GM19239 (cell line): ENCODE measurements around the gene SPATA24.
A peak's percentile ranks its signal among the peaks of the same experiment; 100 is the strongest.
"Not testable (repeated sequence)": the region's sequence is repeated elsewhere in the genome, so short reads cannot be mapped to it uniquely, and the experiment has no call there.

Experiments
- DNase-seq: peaks from one replicate; pipeline ENCODE4 v3.0.0; 2011; ENCODE audit warnings: low spot score; ENCODE audit not compliant: insufficient read length
- FAIRE-seq: peaks from 2 replicates; lab custom pipeline; 2011; peaks lifted over from hg19 to GRCh38; lab: Jason Lieb, UNC

Gene SPATA24

DNA sequence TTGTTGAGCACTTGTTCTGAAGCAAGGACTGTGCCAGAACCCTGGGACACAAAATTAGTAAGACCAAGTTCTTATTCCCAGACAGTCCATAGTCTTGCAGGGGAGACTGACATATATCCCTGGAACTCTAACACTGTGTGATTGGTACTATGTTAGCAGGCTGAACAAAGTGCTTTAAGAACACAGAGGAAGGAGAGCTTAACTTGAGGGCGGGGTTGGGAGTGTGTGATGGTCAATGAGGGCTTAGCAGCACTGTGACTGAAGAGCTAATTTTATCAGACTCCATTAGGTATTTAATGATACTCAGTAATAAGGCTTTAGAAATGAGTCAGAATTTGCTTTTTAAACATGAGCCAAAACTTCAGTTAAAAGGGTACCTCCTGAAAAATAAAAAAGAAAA is 14.9 kb upstream of the SPATA24 start:
- DNase-seq = no peak
- FAIRE-seq = no peak

DNA sequence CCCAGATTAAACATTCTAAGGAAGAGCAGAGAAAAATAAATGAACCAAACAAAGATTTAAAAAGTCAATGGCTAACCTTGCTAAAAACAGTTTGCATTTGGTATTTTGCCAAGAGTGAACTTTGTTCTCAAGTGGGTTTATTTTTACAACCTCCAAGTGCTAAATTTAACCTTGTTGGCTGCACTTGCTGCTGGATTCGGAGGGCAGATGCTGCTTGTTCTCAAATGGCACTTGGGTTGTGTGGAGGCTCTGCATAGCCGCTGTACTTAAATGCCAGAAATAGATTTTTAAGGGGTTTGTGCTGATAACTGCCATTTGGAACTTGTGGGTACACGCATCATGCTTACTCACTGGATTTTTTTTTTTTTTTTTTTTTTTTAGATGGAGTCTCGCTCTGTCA is 13.3 kb upstream of the SPATA24 start:
- DNase-seq = no peak

DNA sequence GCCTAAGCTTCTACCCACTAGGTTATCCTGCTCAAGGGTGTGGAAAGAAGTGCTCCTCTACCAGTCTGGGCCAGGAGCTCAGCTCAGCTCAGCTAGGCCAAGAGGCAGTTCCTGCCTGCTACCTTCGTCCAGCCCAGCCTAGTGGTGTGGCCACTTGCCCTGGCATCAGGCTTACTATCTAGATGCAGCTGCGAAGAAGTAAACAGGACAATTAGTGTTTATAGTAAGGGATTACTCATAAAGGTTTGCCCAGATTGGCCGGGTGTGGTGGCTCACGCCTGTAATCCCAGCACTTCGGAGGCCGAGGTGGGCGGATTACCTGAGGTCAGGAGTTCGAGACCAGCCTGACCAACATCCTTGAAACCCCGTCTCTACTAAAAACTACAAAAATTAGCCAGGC is 12.8 kb upstream of the SPATA24 start:
- FAIRE-seq (no peak), DNase-seq (no peak)

More for the DNA sequence above, 13.3 kb upstream of the SPATA24 start:
- FAIRE-seq = no peak

DNA sequence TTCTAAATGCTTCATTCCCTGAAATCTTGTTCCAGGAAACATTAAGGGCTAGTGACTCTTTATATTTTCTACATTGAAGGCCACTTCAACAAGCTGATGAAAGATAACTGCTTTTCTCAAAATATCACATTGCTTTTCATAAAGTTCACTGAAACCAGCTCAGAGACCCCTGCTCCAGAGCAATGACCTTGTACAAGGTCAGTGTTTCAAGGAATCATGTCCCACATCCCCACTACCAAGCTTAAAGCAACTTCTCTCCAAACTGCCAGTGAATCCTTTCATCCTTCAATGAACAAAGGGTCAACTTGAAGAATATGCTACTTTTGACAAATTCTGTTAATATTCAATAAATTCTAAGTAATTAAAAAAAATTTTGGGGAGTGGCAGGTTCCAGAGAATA is 12.0 kb upstream of the SPATA24 start:
- FAIRE-seq (no peak), DNase-seq (no peak)

DNA sequence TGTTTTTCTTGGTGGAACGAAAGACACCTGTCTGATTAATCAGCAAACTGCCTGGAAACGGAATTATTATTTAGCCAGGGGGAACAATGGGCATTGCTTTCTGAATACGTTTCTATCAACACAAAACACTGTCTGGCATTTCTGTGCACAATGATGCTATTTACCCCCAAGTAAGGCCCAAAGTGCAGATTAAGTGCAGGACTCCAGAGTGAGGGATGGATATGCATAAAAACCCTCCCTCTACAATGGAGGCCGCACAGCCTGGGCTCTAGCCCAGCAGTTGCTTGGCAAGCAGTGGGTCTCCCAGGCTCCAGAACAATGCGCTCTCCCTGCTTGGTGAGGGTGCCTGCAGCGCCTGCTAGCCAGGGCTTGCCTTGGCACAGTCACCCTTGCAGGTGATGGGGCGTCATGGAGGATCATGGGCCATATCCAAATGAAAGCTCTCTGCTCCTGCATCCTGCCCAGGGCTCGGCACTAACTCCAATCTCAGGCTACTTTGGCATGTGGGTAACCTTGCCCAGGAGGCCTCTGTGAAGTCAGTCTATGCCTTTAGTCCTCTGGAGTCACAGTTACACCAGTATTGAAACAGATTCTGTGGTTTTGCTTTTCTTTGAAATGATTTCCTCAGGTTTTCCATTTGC is 11.5 kb upstream of the SPATA24 start:
- FAIRE-seq (peak; percentile 83), DNase-seq (no peak)

DNA sequence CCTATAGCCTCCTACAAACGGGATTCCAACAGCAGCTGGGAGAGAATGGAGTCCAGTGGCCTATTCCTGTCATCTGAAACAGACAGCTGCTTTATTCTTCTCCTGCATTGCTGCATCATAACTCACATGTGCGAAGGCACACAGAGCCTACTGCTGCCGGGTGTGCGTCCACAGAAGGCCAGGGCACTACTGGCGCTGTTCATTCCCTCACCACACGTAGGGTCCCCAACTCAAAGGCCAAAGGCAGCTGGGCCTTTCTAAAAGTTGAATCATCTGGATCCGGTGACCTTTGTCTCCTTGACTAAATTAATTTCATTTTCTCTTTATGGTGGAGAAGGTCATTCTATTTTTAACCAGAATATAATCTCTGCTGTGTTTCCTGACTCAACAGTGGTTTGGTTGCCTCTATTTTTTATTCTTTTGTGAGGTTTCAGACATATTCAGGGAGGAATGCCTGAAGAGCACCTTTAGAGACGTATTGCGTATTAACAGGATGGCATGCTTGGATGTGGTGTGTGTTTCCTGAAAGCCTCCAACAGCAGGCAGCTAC is 10.8 kb upstream of the SPATA24 start:
- DNase-seq (no peak), FAIRE-seq (peak; percentile 58)

DNA sequence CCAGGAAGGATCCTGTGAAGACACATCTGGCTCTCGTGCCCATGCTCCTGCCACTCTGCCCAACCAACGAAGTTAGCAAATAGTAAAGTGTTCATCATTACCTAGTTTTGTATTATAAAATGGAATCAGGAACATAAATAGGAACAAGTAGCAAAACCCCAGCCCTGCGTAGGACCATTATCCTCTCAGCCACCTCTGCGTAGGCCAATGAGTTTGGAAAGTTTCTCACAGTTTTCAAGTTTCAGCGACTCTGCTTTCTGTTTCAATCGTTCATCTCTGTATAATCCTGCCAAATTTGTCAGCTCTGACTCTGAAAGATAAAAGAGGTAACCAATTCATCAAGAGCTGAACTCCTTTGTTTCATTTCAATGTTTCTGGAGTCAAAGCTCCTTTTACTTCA is 10.1 kb upstream of the SPATA24 start:
- no peak for DNase-seq
- FAIRE-seq = peak; percentile 95

DNA sequence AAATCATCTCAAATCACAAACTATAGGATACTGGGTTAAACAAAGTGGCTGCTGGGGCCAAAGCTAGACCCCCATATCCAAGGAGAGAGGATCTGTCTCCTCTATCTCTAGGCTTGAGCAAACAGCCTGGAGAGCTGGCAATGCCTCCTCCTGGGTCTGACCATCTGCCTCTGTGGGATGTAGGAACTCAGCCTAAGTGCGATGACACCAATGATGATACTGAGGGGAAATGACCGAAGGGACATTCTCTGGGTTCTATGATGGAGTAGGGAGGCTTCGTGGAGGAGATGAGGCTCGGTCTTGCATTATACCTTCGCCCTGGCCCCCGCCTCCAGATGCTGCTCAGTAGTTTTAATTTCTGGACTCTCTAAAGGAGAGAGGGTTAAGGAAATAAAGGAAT is 9.3 kb upstream of the SPATA24 start:
- DNase-seq = no peak
- FAIRE-seq = no peak

DNA sequence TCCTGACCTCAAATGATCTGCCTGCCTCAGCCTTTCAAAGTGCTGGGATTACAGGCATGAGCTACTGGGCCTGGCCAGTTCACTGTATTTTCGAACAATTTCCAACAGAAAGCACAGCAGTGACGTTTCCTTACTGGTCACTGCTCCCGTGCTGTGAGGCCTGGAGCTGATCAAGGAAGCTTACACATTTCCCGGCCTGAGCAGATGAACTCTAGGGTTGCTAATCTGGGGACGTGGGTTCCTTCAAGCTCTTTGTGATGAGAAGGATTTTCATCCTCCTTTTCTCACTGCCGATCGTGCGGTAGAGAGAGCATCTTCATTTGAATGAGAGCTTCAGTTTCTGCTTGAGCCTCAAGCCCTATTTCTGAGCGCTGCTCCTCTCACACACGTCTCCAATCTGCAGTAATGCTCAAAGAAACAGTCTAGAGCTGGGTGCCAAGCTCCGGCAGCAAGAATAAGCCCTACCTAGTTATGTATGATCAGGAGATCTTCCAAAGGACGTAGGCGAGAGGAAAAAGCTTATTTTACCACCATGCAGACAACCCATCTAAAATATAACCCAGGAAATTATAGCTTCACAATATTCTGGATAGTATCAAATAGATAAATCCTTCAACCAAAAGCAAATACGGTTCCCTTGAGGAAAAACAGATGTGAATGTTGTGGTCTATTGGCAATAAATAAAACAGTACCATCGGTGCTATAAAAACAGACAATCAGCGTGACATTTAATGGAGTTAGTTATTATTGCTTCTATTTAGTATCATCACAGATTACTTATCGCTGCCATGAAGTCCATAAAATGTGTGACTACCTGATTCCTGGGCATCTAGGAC is 7.3 kb upstream of the SPATA24 start:
- DNase-seq = no peak
- FAIRE-seq = no peak

DNA sequence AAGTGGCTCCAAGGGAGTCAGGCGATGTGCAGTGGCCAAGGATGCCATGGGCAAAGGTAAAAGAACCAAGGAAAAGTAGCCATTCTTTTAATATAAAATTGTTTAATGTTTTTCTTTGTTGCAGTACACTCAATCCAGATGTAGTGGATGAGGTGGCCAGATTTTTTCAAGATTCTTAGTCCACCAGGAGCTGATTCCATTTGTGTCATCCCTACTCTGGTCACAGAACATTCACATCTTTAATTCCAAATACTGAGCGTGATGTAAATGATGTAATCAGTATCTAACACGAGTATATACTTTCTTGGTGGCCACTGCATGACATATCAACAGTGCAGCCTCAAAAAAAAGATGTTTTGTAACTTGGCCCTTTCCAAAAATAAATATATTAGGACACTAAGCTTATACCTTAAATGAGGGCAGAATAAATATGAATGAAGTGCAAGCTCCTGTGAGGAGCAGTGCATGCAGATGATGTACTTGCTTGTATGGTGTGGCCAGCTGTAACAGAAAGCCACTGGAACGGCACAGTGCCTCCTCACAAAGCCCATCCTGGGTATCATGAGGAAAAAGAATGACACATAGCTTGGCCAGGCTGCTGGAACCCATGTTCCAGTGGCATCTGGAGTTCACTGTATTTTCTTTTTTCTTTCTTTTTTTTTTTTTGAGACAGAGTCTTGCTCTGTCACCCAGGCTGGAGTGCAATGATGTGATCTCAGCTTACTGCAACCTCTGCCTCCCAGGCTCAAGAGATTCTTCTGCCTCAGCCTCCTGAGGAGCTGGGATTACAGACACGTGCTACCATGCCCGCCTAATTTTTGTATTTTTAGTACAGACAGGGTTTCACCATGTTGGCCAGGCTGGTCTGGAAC is 6.5 kb upstream of the SPATA24 start:
- FAIRE-seq (peak; percentile 4), DNase-seq (no peak)

DNA sequence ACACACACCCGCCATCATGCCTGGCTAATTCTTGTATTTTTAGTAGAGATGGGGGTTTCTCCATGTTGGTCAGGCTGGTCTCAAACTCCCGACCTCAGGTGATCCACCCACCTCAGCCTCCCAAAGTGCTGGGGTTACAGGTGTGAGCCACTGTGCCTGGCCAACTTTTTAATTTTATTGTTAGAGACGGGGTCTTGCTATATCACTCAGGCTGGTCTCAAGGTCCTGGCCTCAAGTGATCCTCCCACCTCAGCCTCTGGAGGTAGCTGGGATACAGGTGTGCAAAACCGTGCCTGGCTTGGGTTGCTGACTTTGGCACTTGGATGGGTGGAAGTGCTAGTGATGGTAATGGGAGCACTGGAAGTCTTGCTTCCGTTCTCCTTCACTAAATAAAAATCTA is 5.2 kb upstream of the SPATA24 start:
- FAIRE-seq, DNase-seq: not testable (repeated sequence)

DNA sequence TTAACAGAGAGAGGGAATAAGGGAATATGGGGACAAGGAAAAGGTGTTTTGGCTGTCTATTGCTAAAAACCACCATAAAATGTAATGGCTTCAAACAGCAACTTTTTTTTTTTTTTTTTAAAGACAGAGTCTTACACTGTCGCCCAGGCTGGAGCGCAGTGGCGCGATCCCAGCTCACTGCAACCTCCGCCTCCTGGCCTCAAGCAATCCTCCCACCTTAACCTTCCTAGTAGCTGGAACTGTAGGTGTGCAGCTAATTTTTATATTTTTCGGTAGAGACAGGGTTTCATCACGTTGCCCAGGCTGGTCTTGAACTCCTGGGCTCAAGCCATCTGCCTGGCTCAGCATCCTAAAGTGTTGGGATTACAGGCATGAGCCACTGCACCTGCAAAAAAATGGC is 4.3 kb upstream of the SPATA24 start:
- FAIRE-seq = no peak
- no peak for DNase-seq

DNA sequence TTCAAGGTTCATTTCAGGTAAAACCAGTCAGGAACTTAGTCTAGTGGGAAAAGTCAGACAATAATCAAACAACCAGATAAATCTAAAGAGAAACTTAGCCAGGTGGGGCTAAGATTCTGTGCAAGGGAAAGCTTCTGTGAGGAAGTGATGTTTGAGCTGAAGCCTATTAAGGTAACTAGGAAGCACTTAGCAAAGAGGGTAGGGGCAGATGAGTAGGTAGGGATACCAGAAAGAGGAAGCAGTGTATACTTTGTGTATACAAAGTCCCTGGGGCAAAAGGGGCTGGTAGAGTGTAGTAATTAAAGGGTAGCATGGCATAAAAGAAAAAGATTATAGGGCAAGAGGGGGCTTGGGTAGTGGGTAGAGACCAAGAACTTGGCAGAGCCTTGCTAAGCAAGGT is 3.6 kb upstream of the SPATA24 start:
- FAIRE-seq = no peak
- DNase-seq = no peak

DNA sequence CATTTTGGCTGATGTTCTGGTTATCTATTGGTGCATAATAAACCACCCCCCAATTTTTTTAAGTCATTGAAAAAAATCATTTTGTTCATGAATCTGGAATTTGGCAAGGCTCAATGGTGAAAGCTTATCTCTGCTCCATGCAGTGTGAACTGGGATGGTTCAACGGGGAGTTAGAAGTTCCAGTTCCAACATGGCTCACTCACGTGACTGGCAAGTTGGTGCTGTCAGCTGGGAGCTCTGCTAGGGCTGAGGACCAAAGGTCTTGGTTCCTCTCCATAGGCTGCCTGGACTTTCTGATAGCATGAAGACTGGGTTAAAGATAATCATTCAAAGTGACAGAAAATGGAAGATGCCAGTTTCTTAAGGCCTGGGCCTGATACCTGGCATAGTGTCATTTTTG is 3.1 kb upstream of the SPATA24 start:
- DNase-seq (no peak), FAIRE-seq (no peak)

DNA sequence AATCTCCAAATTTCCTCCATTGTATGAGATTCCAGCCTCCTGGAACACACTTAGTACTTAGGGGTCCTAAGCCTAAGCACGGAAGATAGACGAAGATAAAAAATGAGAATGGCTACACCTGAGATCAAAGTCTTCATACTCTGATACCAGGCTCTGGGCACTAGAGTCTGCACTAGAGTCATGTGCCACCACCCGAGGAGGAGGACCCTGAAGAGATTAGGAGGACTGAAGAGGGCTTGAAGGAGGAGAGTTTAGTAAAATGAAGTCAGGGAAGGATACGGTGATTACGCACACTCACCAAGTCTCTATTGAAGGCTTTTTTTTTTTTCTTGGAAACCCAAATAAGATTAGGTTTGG is 573 bp upstream of the SPATA24 start:
- no peak for DNase-seq
- FAIRE-seq = no peak

DNA sequence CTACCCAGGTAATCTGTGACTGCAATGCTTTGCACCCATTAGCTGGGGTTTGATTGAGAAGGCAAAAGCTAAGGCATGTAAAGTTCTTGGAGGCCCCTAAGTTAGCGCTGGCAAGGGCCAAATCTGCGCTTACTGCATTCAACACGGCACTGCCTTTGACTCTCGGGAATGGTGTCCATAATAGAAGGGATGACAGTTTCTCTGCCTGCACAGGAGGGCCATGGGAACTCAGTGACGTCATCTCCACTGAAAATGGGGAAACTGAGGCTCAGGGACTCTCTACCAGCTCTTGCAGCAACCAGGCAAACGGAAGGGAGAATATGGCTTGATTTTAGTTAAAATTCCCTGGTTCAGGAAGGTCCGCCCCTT is 487 bp downstream of the SPATA24 start:
- DNase-seq (no peak), FAIRE-seq (no peak)

DNA sequence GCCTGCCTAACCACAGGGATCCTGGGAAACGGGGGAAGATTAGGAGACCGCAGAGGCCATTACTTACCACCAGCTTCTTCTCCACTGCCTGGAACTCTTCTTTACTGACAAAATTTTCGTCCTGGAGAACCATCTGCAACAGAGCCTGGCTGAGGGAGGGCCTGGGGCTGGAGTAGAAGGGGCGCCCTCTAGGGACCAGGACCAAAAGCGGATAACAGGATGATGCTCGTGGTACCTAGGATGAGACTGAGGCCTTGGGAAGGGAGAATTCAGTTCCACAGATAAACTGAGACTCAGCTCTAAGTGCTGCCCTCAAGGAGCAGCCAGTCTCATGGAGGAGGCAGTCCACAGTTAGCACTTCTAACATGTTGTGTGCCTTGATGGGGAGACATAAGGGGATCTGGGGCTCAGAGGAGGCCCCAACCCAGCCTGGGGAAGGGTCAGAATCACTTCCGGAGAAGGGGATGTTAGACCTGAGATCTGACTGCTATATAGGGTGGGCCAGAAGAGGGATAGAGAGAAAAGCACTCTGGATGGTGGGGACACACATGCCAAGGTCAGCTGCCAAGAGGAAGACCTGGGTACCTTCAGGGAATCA is 1.2 kb downstream of the SPATA24 start:
- no peak for FAIRE-seq
- no peak for DNase-seq

DNA sequence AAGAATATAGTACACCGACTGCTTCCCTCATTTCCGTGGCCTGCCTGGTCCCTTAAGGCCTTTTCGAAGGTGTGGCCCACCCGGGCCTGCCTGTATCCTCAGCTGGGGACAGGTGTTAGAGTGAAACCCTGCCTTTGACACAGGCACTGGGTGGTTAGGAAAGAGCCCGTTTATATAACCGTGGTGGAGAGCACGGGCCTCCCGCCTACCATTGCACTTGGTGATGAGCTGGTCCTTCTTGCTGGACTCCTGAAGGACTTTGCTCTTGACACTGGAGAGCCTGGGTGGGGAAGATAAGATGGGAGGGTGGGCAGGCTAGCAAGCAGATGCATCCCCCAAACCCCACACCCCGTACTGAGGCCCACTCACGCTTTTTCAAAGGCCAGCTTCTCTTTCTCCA is 2.3 kb downstream of the SPATA24 start:
- DNase-seq (no peak), FAIRE-seq (no peak)

DNA sequence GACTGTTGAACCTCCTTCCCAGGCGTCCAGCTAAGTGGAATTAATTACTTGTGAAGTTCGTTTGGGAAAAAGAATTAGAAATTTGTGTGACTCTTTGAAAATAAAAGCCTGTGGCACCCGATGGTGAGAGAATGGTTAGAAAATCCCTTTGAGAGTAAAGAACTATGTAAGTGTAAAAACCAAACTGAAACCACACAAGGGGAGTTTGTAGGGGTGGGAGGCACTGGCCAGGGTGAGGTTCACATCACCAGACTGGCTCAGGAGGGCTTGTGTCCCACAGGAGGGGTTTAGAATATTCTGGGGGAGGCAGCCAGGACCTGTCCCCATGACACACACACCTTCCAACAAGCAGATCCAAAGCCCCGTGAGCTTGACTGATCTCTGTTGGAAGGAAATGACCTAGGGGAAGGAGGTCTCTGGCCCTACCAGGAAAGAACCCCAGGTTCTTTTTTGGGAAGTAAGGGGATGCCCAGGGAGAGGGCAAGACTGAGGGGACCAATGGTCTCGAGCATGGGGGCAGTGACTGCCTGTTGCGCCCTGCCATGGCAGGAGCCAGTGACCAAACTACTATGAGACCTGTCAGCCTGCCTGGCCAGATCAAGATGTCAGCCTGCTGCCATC is 4.3 kb downstream of the SPATA24 start:
- FAIRE-seq (peak; percentile 59), DNase-seq (no peak)

DNA sequence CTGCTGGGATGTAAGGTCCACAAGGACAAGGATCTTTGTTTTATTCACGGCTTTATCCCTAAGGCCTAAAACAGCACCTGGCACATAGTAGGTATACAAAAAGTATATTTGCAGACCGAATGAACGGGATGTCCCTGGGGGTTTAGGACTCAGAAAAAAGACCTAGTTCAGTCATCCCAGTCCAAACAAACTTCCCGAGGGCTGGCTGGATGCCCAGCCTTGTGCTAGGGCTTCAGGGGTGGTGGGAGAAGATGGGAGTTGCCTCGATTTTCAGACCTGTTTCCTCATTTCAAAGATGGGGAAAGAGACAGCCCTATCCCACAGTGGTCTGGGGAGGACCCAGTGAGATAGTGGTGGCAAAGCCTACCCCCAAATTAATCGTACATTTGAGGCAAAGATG is 6.0 kb downstream of the SPATA24 start:
- DNase-seq = no peak
- no peak for FAIRE-seq
